CD4-positive, alpha-beta T cell treated with Interleukin-15 for 4 hours (primary cell): ENCODE results near the gene CYTL1.
"Not testable (repeated sequence)": the region's sequence is repeated elsewhere in the genome, so short reads cannot be mapped to it uniquely, and the experiment has no call there.

ENCODE experiments used
- DNase-seq: peaks from one replicate; pipeline ENCODE4 v3.0.0-alpha.2; 2020; ENCODE audit warnings: low spot score

CYTL1 gene

GRCh38 chr4:5019274-5019673, at the start of gene CYTL1:
CYTL1 (minus strand) TSS chr4:5019458; CDS start chr4:5019445, 13 bp downstream.
- DNase-seq, result no peak

- DNase-seq, result no peak
These were observed 48.6 kb upstream of the CYTL1 start for GRCh38 chr4:5067908-5068307.

DNA sequence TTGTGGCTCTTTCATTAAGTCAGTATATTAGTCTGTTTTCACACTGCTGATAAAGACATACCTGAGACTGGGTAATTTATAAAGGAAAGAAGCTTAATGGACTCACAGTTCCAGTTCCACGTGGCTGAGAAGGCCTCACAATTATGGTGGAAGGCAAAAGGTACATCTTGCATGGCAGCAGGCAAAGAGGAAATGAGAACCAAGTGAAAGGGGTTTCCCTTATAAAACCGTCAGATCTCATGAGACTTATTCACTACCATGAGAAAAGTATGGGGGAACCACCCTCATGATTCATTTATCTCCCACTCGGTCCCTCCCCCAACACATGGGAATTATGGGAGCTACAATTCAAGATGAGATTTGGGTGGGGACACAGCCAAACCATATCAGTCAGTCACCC, 47.7 kb upstream of the CYTL1 start:
- DNase-seq, result not testable (repeated sequence)

GRCh38 chr4:5066101-5066500, 46.8 kb upstream of the CYTL1 start:
- DNase-seq, result no peak

DNA sequence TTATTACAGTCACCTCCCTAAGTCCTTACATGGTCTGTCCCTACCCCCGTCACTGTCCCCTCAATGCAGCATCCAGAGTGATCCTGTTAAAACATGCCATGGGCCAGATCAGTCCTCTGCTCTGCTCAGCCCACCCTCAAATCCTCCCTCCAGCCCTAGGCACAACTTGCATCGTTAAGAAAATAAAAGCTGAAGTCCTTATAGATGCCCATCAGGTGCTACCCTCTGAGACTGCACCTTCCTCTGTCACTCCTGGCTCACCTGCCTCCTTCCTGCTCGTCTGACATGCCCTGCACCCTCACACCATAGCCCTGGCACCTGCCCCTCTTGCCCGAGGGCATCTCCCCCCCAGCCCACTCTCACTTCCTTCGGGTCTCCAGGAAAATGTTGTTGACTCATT, 36.2 kb upstream of the CYTL1 start:
- no peak for DNase-seq

DNA sequence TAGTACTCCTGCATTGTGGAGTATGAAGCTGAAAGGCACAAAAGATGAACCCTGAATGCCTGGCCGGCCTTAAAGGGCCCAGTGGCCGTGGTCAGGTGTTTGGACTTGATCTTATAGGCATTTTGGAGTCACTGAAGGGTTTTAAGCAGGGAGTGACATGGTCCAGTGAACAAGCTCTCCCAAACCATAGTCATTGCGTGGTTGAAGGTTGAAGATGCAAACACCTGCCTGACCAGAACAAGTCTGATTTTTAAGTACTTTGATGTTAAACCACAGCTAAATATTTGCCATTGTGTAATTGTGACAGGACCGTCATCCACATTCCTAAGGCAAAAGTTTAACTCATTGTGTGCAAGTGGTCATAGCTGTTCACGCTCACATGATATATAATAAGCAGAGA, 35.3 kb upstream of the CYTL1 start:
- DNase-seq, result no peak

DNA sequence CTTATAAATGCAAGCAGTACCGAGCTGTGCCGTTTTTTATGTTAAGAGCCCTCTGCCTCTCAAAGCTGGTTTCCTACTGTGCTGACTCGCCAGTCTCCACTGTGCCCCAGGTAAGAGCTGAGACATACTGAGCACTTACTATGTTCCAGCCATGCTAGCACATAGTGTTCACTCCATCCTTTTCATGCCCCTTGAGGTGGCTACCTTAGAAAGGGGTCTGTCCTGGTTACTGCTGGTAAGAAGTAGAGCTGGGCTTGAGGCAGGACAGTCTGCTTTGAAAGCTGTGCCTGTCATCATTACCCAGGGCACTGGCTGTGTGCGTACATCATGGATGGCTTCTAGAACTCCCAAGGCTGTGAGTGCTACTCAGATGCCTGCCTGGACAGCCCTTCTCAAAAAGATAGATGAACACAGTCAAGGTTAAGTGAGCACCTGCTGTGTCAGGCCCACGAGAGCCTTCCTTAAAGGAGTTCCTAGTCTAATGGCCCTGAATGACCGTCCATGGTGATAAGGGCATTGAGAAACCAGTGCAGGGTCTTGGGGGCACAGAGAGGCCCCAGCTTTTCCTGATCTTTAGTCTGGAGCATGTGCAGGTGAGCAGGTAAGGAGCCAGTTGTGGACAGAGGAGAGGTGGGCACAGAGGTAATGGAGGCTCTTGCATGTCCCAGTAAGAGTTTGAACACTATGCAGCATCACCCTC, 33.6 kb upstream of the CYTL1 start:
- DNase-seq, result no peak

- no peak for DNase-seq
These were observed 33.0 kb upstream of the CYTL1 start for GRCh38 chr4:5052204-5052702.

GRCh38 chr4:5051278-5052203, 32.3 kb upstream of the CYTL1 start, which contains the start of gene STK32B:
STK32B (plus strand) TSS chr4:5051480.
- no peak for DNase-seq

DNA sequence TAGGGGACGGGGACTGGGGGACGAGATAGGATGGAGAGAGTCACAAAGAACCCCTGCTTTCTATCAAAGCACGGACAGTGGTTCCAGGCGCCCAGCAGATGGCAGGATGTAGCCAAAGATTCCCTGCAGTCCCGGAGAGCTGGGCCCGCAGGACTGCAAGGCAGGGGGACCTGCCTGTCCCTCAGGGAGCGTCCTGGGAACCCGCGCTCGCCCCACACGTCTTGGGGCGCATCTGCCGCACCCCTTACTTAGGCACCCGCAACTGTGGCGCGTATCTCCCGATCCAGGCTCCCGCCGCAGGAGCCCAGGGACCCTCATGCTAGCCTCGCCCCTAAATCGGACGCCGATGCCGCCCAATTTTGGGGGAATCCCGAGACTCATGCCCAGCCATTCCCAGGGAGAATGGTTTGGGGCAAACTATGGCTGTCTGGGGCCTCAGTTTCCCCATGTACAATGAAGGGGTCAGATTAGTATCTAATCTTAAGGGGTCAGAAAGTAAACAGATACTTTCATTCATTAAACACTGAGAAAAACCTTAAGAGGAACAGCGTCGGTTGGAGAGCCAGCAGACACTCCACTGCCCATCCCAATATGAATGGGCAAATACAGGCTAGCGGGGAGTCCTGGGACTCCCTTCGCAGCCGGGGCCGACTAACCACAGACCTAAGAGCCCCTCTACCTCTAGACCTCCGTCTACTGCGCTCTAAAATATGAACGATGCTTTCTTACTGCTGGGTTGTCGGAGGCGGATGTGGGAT, 31.4 kb upstream of the CYTL1 start:
- peak; percentile 6 for DNase-seq

DNA sequence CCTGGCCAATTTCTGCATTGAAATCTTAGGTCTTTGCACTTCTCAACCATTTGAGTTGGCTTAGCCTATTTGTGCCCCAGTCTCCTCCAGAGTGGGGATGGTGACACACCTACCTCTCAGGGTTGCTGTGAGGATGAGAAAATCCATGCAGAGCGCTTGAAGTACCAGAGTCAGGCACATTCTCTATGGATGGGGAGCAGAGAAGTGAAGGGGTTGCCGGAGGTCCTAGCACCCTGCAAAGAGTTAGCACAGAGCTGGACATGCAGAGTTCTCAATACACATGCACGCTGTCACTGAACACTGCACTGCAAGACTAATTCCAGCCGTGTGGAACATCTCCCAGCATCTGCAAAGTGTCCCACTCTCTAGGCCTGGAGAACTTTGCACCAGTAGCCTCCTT, 29.5 kb upstream of the CYTL1 start:
- DNase-seq, result no peak

DNA sequence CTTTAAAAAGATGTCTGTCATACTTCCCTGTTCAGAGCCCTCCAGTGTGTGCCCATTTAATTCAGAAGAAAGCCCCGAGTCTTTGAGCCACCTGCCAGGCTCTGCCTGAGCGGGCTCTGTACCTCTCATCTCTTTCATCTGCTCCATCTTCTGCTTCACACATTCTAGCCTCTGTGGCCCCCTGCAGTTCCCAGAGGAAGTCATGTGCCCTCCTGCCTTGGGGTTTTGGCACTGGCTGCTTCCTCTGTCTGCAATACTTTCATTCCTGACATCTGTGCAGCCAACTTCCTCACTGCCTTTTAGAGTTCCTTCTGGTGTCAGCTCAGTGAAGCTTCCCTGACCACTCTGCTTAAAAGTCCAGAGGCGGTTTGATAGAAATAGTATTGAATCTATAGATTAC, 25.8 kb upstream of the CYTL1 start:
- DNase-seq, result no peak

DNA sequence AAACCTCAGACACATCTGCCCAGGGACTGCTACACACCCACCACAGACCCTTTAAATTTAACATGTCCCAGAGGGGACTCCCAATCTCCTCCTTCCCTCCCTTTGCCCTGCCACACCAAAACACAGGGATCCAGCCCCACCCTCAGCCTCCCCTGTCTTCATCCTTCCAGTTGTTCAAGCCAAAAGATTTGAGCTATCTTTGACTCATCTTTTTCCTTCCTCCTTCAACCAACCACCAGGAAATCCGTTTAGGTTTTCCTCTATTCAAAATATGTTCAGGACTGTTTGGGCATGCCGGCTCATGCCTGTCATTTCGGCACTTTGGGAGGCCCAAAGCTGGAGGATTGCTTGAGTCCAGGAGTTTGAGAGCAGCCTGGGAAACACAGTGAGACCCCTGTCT, 25.1 kb upstream of the CYTL1 start:
- no peak for DNase-seq

DNA sequence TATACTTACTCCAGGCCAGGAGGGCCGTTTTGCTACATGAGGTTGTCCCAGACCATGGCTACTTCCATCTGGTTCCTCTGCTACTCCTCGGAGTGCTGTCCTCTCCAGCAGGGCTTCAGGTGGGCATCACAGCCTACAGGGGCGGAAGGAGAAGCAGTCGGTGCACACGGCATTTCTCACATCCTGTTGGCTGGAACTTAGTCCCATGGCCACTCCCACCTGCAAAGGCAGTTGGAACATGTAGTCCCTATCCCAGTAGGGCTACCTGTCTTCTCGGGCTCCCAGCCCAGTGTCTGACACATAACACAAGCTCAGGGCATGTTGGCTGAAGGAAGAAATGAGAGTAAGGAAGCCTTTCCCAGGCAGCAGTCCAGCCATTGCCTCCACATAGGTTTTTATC, 24.3 kb upstream of the CYTL1 start:
- no peak for DNase-seq

DNA sequence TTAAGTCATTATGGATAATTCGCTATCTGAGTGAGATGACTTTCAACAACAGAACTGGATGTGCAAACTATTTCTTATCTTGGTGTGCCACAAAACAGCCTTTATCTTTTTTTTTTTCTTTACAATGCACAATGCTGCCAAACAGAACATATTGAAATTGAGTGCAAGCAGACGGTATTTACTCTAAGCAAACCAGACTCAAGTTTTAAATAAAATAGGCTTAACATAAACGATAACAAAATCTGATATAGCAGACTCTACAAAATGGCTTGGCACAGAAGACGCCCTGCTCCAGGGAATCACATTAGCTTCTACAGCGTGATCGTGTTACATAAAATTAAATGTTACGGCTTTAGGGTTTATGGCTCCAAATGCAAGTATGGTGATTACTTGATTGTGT, 22.4 kb upstream of the CYTL1 start:
- DNase-seq, result no peak

DNA sequence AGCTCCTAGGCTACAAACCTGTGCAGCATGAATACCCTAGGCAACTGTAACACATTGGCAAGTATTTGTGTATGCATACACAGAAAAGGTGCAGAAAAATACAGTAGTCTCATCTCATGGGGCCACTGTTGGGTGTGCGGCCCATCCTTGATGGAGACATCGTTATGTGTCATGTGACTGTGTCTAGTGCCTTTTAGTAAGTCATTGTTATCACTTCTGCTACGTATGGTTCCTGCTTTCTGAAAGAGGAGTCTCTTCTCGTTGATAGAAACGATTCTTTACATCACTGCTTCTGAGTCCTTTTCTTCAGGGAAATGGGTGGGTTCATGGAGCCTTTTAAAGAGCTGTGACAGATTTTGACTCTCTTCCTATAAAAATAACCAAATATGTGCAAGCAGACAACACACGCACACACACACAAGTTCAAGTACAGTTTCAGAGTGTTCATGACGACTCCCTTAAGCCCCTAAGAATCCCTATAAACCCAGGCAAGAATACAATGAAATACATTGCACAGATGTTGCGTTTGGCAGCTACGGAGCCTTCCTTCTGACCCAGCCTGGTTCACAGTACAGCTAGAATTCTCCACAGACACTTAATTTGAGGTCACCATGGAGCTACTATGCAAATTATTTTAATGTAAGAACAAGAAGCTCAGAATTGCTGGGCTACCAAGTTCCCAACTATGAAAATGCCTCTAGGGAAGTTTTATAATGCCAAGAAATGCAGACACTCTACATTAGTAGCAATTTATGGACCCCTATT, 21.8 kb upstream of the CYTL1 start:
- DNase-seq, result no peak

DNA sequence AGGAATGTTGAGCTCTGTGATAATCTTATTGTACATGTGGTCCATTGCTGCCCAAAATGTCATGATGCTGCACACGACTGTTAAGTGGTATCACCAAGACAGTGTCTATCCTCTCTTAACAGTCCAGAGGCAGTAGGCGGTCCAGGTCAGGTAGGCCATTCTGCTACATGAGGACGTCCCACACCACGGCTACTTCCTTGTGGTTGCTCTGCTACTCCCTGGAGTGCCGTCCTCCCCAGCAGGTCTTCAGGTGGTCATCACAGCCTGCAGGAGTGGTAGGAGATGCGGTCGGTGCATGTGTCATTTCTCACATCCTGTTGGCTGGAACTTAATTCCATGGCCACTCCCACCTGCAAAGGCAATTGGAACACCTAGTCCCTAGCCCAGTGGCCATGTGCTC, 20.5 kb upstream of the CYTL1 start:
- no peak for DNase-seq

DNA sequence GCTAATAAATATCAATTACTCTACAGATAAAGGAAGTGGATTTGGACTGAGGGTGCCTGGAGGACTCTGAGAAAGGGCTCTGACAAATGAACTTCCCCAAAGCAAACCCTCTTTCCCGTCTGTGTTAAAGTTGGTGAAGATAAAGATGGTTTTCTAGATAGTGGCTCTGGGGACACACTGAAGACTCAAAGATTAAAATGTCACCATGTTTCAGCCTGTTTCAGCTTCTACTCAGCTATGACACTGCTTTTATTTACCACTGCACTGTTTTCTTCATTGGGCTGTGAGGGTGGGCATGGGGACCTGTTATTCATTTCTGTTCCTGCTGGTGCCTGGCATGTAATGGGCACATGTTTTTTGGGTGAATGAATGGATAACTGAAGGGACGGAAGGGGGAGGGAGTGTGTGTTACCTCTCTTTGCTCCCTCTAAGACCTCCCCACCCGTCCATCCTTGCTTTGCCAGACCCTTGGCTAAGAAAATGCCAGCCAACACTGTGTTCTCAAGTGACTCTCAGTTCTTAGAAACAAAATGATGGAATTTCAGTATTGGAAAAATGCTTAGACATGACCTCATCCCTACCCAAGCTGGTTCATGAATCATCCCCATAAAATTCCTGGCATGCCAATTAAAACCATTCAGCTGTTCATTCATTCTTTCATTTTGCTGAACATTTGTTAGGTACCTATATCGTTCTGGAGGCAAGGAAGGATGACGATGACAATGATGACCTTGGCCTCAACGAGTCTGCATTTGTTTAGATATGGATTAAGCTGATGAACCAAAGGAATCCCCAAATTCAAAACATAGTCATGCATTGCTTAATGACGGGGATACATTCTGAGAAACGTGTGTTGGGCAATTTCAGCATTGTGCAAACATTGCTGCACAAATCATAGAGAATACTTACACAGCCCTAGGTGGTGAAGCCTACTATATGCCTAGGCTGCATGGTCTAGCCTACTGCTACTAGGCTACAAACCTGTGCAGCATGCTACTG, 18.6 kb upstream of the CYTL1 start:
- DNase-seq, result no peak

DNA sequence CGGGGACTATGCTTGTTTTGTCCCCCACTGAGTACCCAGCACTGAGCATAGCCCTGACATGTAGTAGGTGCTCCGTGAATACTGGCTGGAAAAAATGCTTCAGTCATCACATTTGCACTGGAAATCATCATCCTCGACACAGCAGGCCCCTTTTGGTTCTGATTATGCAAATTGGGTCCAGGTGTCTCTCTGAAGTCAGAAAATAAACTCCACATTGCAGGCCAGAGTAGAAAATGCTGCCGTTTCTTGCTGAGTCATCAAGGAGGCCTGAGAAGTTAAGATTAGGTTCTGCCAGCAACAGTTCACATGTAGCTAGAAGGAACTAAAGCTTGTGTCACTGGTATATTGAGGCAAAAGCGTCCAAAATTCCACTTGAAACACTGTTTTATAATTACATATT, 17.0 kb upstream of the CYTL1 start:
- no peak for DNase-seq

DNA sequence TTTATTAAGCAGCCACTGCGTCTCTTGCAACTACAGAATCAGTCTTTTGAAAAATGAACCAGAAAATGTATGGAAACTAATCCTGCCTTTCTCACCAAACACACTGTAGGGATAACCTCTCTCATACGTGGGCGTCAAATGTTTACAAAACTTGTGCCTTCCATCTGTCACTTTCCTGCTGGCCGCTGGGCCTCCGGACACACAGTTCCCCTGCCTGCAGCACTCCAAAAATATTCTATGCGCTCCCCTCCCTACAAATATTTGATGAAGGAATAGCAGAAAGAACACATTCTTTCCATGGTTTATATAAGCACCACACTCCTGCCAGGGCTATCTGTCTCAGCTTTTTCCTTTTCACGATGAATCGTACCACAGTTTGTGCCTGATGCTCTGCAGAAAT, 14.9 kb upstream of the CYTL1 start:
- no peak for DNase-seq
